Measurements from ENCODE around the gene LAYN. TPM values are rescaled to one million over a fixed set of nuclear protein-coding genes. Genes with fewer than 3 reads are reported as not detected.

Gene LAYN
- total and polyA plus RNA-seq, 9 of the 15 experiments (the other 6 are each of a cell fraction or from before 2014, with no cell fraction given) = not detected

DNA sequence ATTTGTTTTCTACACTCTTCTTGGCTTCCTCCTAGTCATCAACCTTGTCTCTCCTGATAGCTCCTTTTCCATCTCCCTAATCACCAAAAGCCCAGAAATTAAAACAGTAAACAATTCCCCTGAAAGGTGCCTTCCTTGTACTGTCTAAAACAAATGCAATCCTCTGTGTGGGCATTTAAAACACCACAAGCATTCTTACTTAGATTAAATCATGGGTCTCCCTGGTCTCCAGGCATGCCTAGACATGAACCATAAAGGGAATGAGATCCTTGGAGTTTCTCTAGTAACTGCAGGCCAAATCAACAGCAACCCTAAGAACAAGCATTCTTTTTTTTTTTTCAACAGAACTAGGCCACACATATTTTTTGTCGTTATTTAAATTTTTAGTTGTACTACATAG is 30.2 kb upstream of the LAYN start:
- H3K36me3 ChIP-seq (ENCODE audit: control insufficient read depth, insufficient read depth, low read length) = no peaks in the 10 kb centered on the region
- no peak overlapping the region for H3K27ac ChIP-seq (ENCODE audit: extremely low read depth, low read depth, low read length)
- no peak for FAIRE-seq
- no peak for ATAC-seq
- H3K4me1 ChIP-seq (replicated peaks in 1 of 2; ENCODE audit: control insufficient read depth in 2 of 2, insufficient read depth in 2 of 2, low read length in 2 of 2) = peaks cover 0 to 9% of the 10 kb centered on the region in 2 experiments; a peak in 3 of 5 replicates
- BruUV-seq (replicated peaks) = no TSS peak
- no peak overlapping the region for H3K4me2 ChIP-seq (ENCODE audit: insufficient read depth, low read length)
- H3K4me3 ChIP-seq = no peak overlapping the region
- no peaks in the 10 kb centered on the region for H3K9me1 ChIP-seq (ENCODE audit: control insufficient read depth, insufficient read depth, low read length)
- H4K20me1 ChIP-seq (replicated peaks; ENCODE audit: control insufficient read depth, insufficient read depth, low read length) = no peaks in the 10 kb centered on the region
- peaks cover 11 to 15% of the 10 kb centered on the region in 2 experiments; a peak in 4 of 5 replicates for H3K27me3 ChIP-seq (ENCODE audit: control insufficient read depth in 2 of 2, insufficient read depth in 2 of 2, low read length in 2 of 2)
- in situ Hi-C loops (cut with MboI) (no loop called here), intact Hi-C loops (cut with micrococcal nuclease) (no loop called here)
- no peak overlapping the region for H2AFZ ChIP-seq (ENCODE audit: low read depth, low read length)
- DNase-seq (ENCODE audit: extremely low read depth in 1 of 4, low spot score in 3 of 4) = no peak
- TF ChIP-seq, protein P1, sequence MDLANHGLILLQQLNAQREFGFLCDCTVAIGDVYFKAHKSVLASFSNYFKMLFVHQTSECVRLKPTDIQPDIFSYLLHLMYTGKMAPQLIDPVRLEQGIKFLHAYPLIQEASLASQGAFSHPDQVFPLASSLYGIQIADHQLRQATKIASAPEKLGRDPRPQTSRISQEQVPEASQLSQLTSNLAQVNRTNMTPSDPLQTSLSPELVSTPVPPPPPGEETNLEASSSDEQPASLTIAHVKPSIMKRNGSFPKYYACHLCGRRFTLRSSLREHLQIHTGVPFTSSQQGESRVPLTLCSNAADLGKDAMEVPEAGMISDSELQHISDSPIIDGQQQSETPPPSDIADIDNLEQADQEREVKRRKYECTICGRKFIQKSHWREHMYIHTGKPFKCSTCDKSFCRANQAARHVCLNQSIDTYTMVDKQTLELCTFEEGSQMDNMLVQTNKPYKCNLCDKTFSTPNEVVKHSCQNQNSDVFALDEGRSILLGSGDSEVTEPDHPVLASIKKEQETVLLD (IDR thresholded peaks at IDR 0.05) = no peak
- TF ChIP-seq CBX8 (IDR thresholded peaks at IDR 0.05; ENCODE audit: borderline replicate concordance, extremely low read depth, low read depth, low read length, poor library complexity, severe bottlenecking) (no peak), IRF2 (CRISPR knock-in tag; IDR thresholded peaks at IDR 0.05) (no peak), NR1H2 (CRISPR knock-in tag; IDR thresholded peaks at IDR 0.05) (no peak)
- TF ChIP-seq, protein P2, sequence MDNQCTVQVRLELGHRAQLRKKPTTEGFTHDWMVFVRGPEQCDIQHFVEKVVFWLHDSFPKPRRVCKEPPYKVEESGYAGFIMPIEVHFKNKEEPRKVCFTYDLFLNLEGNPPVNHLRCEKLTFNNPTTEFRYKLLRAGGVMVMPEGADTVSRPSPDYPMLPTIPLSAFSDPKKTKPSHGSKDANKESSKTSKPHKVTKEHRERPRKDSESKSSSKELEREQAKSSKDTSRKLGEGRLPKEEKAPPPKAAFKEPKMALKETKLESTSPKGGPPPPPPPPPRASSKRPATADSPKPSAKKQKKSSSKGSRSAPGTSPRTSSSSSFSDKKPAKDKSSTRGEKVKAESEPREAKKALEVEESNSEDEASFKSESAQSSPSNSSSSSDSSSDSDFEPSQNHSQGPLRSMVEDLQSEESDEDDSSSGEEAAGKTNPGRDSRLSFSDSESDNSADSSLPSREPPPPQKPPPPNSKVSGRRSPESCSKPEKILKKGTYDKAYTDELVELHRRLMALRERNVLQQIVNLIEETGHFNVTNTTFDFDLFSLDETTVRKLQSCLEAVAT (IDR thresholded peaks at IDR 0.05) = no peak
- TF ChIP-seq, protein P3, sequence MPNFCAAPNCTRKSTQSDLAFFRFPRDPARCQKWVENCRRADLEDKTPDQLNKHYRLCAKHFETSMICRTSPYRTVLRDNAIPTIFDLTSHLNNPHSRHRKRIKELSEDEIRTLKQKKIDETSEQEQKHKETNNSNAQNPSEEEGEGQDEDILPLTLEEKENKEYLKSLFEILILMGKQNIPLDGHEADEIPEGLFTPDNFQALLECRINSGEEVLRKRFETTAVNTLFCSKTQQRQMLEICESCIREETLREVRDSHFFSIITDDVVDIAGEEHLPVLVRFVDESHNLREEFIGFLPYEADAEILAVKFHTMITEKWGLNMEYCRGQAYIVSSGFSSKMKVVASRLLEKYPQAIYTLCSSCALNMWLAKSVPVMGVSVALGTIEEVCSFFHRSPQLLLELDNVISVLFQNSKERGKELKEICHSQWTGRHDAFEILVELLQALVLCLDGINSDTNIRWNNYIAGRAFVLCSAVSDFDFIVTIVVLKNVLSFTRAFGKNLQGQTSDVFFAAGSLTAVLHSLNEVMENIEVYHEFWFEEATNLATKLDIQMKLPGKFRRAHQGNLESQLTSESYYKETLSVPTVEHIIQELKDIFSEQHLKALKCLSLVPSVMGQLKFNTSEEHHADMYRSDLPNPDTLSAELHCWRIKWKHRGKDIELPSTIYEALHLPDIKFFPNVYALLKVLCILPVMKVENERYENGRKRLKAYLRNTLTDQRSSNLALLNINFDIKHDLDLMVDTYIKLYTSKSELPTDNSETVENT (CRISPR knock-in tag; IDR thresholded peaks at IDR 0.05) = no peak
- POLR2A ChIA-PET = no interaction called here
- no peaks in the 10 kb centered on the region for H3K9me3 ChIP-seq (replicated peaks; ENCODE audit: control insufficient read depth, insufficient read depth, low read depth, low read length)
- H3K79me2 ChIP-seq (ENCODE audit: control insufficient read depth, insufficient read depth, low read length) = no peaks in the 10 kb centered on the region
- H3K9ac ChIP-seq (ENCODE audit: insufficient read depth in 1 of 2, low read depth in 2 of 2, low read length in 2 of 2) = no peak overlapping the region
- CTCF ChIA-PET (ENCODE audit: low intra/inter-chr PET ratio) = no interaction called here
- 0% methylated on average over 1 of the region's 1 CpG for WGBS (ENCODE audit: insufficient coverage, low coverage, missing lambda C conversion rate)

Measured in K562 (cell line).